NCI-H2107 treated with DMSO at 0.1 percent for 48 hours (cell line): Measurements from ENCODE around the gene FGD5.

Experiments
- DNase-seq: peaks from one replicate; lab custom pipeline; 2025; ENCODE audit not compliant: unreplicated experiment; lab: John Stamatoyannopoulos, UW

FGD5 gene

GRCh38 chr3:14923476-14923875 lies 104.7 kb downstream of the FGD5 start:
- DNase-seq = no peak

- peak; percentile 30 for DNase-seq
Measured at GRCh38 chr3:14925729-14926591, 107.2 kb downstream of the FGD5 start.

GRCh38 chr3:14926592-14926991 lies 107.8 kb downstream of the FGD5 start:
- DNase-seq = no peak

- no peak for DNase-seq
Measured at GRCh38 chr3:14927308-14927707, 108.5 kb downstream of the FGD5 start.

GRCh38 chr3:14929310-14930074 lies 110.7 kb downstream of the FGD5 start:
- no peak for DNase-seq

GRCh38 chr3:14933820-14934425 lies 115.2 kb downstream of the FGD5 start:
- no peak for DNase-seq

- DNase-seq = no peak
Measured at GRCh38 chr3:14935592-14936345, 117.0 kb downstream of the FGD5 start.

- DNase-seq = no peak
Measured at GRCh38 chr3:14938954-14939353, 120.2 kb downstream of the FGD5 start.

- DNase-seq = no peak
Measured at GRCh38 chr3:14941871-14942270, 123.1 kb downstream of the FGD5 start.

GRCh38 chr3:14943042-14943441 lies 124.3 kb downstream of the FGD5 start:
- no peak for DNase-seq

GRCh38 chr3:14946236-14946635 lies 127.5 kb downstream of the FGD5 start:
- no peak for DNase-seq

- no peak for DNase-seq
Measured at GRCh38 chr3:14946739-14947099, 128.0 kb downstream of the FGD5 start.

- DNase-seq = peak; percentile 5
Measured at GRCh38 chr3:14947100-14947885, 128.5 kb downstream of the FGD5 start, which contains the start of gene NR2C2. Gene NR2C2 (plus strand): TSS chr3:14947583. CDS start chr3:15003915, 56,332 bp downstream.

GRCh38 chr3:14947886-14948608 lies 129.3 kb downstream of the FGD5 start:
- peak; percentile 57 for DNase-seq

- peak; percentile 37 for DNase-seq
Measured at GRCh38 chr3:14948609-14949038, 129.9 kb downstream of the FGD5 start.

GRCh38 chr3:14949126-14949525 lies 130.4 kb downstream of the FGD5 start:
- DNase-seq = no peak

- no peak for DNase-seq
Measured at GRCh38 chr3:14950274-14950673, 131.5 kb downstream of the FGD5 start.

- no peak for DNase-seq
Measured at GRCh38 chr3:14957153-14957552, 138.4 kb downstream of the FGD5 start.

GRCh38 chr3:14957925-14958324 lies 139.2 kb downstream of the FGD5 start:
- no peak for DNase-seq
